ENCODE data around the gene UST.

GRCh38 chr6:148855744-148856143 lies 108.9 kb downstream of the UST start:
- TF ChIP-seq CTCF (conservative IDR thresholded peaks at IDR 0.05; ENCODE audit: low read depth, low read length), result no peak
- no peak for TF ChIP-seq EZH2 (IDR thresholded peaks at IDR 0.05; ENCODE audit: low read length, unreplicated experiment)
